PC-3 (cell line): ENCODE results near the gene YWHAH. TPM values are rescaled to one million over a fixed set of nuclear protein-coding genes. Genes with fewer than 3 reads are reported as not detected.

Source experiments
- ATAC-seq: fragments of 200-7000 bp; cut with Tn5 transposase; 2 replicates; pipeline ENCODE4 v1.9.1; 2020; ENCODE audit warnings: mild to moderate bottlenecking, moderate library complexity
- BruUV-seq: library from RNA; stranded (reverse); fragments of 400-500 nt; replicated peaks from 2 replicates; lab custom pipeline; 2021; lab: Mats Ljungman, UMichigan
- CTCF ChIA-PET: fragments of 300-600 bp; sonication (Branson Sonifier 250); formaldehyde crosslinking; loops from one replicate; lab custom pipeline; 2022; ENCODE audit warnings: antibody characterized with exemption; lab: Charles Lee
- POLR2A ChIA-PET: fragments of 300-600 bp; sonication (Branson Sonifier 250); formaldehyde crosslinking; loops from one replicate; lab custom pipeline; 2022; ENCODE audit warnings: antibody characterized with exemption; ENCODE audit not compliant: unreplicated experiment; lab: Charles Lee
- DNase-seq: peaks from one replicate; pipeline ENCODE4 v3.0.0-alpha.2; 2015
- H2AFZ ChIP-seq: fragments of 300-600 bp; sonication (generic); 2 replicates; pipeline ENCODE4 v1.6.0; 2016; ENCODE audit warnings: antibody characterized with exemption, low read length
- H3F3A ChIP-seq: fragments of 300-600 bp; sonication (generic); one replicate; pipeline ENCODE4 v1.6.0; 2017; ENCODE audit warnings: antibody characterized with exemption, low read length, control low read depth, mild to moderate bottlenecking; ENCODE audit not compliant: unreplicated experiment
- H3K27ac ChIP-seq: fragments of 300-600 bp; sonication (generic); 2 replicates; pipeline ENCODE4 v1.5.1; 2016; ENCODE audit warnings: mild to moderate bottlenecking, low read length
- H3K27me3 ChIP-seq: fragments of 300-600 bp; sonication (generic); 2 replicates; pipeline ENCODE4 v1.6.1; 2016; ENCODE audit warnings: low read length, mixed read lengths
- H3K36me3 ChIP-seq: fragments of 300-600 bp; sonication (generic); 2 replicates; pipeline ENCODE4 v1.6.1; 2016; ENCODE audit warnings: low read depth, mixed run types, low read length, mixed read lengths
- H3K4me1 ChIP-seq: fragments of 300-600 bp; sonication (generic); 2 replicates; pipeline ENCODE4 v1.5.1; 2016; ENCODE audit warnings: low read length; ENCODE audit not compliant: insufficient read depth
- H3K4me2 ChIP-seq: fragments of 300-600 bp; sonication (generic); 2 replicates; pipeline ENCODE4 v1.6.0; 2016; ENCODE audit warnings: low read length
- H3K4me3 ChIP-seq: fragments of 300-600 bp; sonication (generic); 2 replicates; pipeline ENCODE4 v1.5.1; 2016; ENCODE audit warnings: mild to moderate bottlenecking, low read length, mixed read lengths
- H3K79me2 ChIP-seq: fragments of 300-600 bp; sonication (generic); 2 replicates; pipeline ENCODE4 v1.6.1; 2017; ENCODE audit warnings: low read length, mixed read lengths
- H3K9ac ChIP-seq: fragments of 300-600 bp; sonication (generic); 2 replicates; pipeline ENCODE4 v1.6.0; 2016; ENCODE audit warnings: mild to moderate bottlenecking, low read length
- H3K9me2 ChIP-seq: fragments of 300-600 bp; sonication (generic); replicated peaks from 2 replicates; pipeline ENCODE4 v1.6.1; 2016; ENCODE audit warnings: mixed run types, low read length, mixed read lengths
- H3K9me3 ChIP-seq: fragments of 300-600 bp; sonication (generic); 2 replicates; pipeline ENCODE4 v1.6.1; 2016; ENCODE audit warnings: low read length, mixed read lengths
- H4K20me1 ChIP-seq: fragments of 300-600 bp; sonication (generic); 2 replicates; pipeline ENCODE4 v1.6.1; 2016; ENCODE audit warnings: low read length, mixed read lengths
- EZH2 ChIP-seq: fragments of 300-600 bp; sonication (generic); IDR thresholded peaks from one replicate; pipeline ENCODE4 v1.6.1; 2017; ENCODE audit warnings: antibody characterized with exemption, mild to moderate bottlenecking, low read length; ENCODE audit not compliant: unreplicated experiment
- EZH2phosphoT487 ChIP-seq: fragments of 300-600 bp; sonication (generic); IDR thresholded peaks from 2 replicates; pipeline ENCODE4 v1.6.1; 2018; ENCODE audit warnings: mild to moderate bottlenecking, antibody characterized with exemption, low read length, borderline replicate concordance
- intact Hi-C: fragments of 100-400 bp; cut with micrococcal nuclease; formaldehyde crosslinking; loops from 2 replicates; pipeline ENCODE4 v1.9.0; 2023
- total RNA-seq: library from RNA; depleted of rRNA; stranded (reverse); fragments of >200 nt; gene quantifications from 2 replicates; pipeline ENCODE4 v1.2.3, GENCODE V29; 2014
- TF ChIP-seq, protein P1 (sequence below): fragments of 300-600 bp; sonication (generic); conservative IDR thresholded peaks from 2 replicates; pipeline ENCODE4 v1.5.1; 2017; ENCODE audit warnings: antibody characterized with exemption, low read depth, mild to moderate bottlenecking, low read length

YWHAH gene
- total RNA-seq, 1 experiment from 2014 or later = 75.0 TPM

DNA sequence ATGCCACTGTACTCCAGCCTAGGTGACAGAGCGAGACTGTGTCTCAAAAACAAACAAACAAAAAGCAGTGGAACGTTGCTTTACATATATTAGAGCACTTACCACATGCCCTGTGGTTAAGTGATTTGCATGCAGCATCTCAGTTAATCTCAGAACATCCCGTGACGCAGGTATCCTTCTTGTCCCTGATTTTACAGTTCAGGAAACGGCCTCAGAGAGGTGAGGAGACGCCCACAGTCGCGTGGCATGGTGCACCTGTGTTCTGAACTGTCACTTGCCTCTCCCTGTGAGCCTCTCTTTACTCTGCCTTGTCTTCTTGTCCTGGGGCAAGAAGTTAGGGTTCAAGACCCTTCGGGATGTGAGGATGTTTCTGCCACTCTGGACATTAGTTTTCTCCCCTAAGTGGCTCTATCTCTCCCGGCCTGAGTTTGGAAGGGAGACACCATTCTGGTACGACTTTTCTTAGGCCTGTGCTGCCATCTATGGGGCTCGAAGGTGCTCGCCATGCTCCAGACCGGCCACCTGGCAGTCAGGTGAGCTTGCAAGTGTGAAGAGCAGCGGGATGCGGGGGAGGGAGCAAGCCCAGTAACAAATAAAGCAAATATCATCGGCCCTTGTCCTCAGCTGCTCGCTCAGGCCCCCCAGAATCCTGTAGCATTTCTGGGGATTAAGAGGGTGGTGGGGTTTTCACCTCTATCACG is 25.6 kb downstream of the YWHAH start:
- H3K36me3 ChIP-seq = no peaks in the 10 kb centered on the region
- peak overlapping the region; percentile 69 for H3K4me3 ChIP-seq
- intact Hi-C loops = loop anchor here (1.0 kb wide), 1 partner anchor 305 kb away; no protein-coding TSS in a partner anchor
- no peaks in the 10 kb centered on the region for H3K9me3 ChIP-seq
- H3K27ac ChIP-seq = no peak overlapping the region
- TF ChIP-seq EZH2 (no peak), EZH2phosphoT487 (no peak)
- TF ChIP-seq, protein P1, sequence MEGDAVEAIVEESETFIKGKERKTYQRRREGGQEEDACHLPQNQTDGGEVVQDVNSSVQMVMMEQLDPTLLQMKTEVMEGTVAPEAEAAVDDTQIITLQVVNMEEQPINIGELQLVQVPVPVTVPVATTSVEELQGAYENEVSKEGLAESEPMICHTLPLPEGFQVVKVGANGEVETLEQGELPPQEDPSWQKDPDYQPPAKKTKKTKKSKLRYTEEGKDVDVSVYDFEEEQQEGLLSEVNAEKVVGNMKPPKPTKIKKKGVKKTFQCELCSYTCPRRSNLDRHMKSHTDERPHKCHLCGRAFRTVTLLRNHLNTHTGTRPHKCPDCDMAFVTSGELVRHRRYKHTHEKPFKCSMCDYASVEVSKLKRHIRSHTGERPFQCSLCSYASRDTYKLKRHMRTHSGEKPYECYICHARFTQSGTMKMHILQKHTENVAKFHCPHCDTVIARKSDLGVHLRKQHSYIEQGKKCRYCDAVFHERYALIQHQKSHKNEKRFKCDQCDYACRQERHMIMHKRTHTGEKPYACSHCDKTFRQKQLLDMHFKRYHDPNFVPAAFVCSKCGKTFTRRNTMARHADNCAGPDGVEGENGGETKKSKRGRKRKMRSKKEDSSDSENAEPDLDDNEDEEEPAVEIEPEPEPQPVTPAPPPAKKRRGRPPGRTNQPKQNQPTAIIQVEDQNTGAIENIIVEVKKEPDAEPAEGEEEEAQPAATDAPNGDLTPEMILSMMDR = peak; percentile 69
- peak overlapping the region; percentile 96 for H3K4me2 ChIP-seq
- H4K20me1 ChIP-seq = no peaks in the 10 kb centered on the region
- ATAC-seq (peak; percentile 87), DNase-seq (peak; percentile 78)
- H3K27me3 ChIP-seq = no peaks in the 10 kb centered on the region
- H3F3A ChIP-seq = no peaks in the 10 kb centered on the region
- no peaks in the 10 kb centered on the region for H3K79me2 ChIP-seq
- no TSS peak for BruUV-seq
- no peaks in the 10 kb centered on the region for H3K9me2 ChIP-seq
- POLR2A ChIA-PET = interaction anchor here (0.6 kb wide), 3 partner anchors 9 to 173 kb away, joined by 8 to 12 read pairs (median 8); no protein-coding TSS in a partner anchor
- peak overlapping the region; percentile 97 for H2AFZ ChIP-seq
- H3K4me1 ChIP-seq = peaks cover 8% of the 10 kb centered on the region; the same call in 1 of the 2 replicates
- H3K9ac ChIP-seq = no peak overlapping the region
- CTCF ChIA-PET = interaction anchor here (0.5 to 1.4 kb wide), 20 partner anchors 17 to 340 kb away, joined by 3 to 14 read pairs (median 4); partner anchors contain the start of gene PISD

DNA sequence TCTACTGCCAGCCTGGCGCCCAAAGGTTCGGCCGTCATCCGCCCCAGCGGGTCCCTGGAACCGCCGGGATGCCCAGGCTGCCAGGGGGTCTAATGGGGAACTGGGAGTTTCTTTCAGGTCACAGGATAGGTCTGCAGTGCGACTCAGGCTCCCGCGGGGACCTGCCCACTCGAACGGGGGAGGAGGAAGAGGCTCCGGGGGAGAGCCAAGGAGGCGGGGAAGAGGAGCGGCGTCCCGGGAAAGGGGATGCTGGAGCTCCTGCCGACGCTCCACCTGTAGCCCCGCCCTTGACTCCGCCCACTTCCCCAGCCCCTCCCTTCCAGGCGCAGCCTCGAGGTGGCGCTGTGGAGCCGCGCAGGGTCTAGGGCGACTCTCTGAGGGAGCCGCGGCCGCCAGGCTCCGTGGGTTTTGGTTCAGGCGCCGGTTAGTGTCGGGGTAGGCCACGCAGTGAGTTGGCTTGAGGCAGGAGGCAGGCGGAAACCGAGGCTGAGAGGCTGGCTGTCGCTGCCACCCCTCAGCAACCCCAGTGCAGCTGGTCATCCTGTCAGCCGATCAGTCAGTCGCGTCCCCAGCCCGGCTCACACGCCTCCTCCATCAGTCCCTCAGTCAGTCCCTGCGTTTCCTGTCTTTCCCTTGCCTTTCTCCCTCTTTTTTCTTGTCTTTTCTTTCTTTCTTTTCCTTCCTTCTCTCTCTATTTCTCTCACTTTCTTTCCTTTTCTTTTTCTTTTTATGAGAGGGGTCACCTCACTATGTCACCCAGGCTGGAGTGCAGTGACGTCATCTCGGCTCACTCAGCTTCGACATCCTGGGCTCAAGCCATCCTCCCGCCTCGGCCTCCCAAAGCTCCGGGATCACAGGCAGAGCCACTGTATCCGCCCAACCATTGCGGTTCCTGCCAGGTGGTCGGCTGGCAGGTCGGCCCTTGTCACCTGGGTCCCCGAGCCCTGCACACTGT is 26.4 kb downstream of the YWHAH start:
- Histone ChIP-seq H2AFZ (peak overlapping the region; percentile 97), H3K9ac (peak overlapping the region; percentile 37; the same call in 1 of the 2 replicates), H3K4me2 (peak overlapping the region; percentile 96), H3K36me3 (no peaks in the 10 kb centered on the region), H3K4me1 (peaks cover 8% of the 10 kb centered on the region; the same call in 1 of the 2 replicates), H3K79me2 (no peaks in the 10 kb centered on the region), H3K27ac (no peak overlapping the region), H3K9me2 (no peaks in the 10 kb centered on the region), H3K4me3 (peak overlapping the region; percentile 69), H4K20me1 (no peaks in the 10 kb centered on the region), H3K27me3 (no peaks in the 10 kb centered on the region), H3F3A (no peaks in the 10 kb centered on the region), H3K9me3 (no peaks in the 10 kb centered on the region)
- peak; percentile 86 for DNase-seq
- intact Hi-C loops = loop anchor here (1.0 kb wide), 1 partner anchor 305 kb away; no protein-coding TSS in a partner anchor
- no TSS peak for BruUV-seq
- ChIA-PET CTCF (interaction anchor here (0.5 to 1.4 kb wide), 19 partner anchors 18 to 341 kb away, joined by 3 to 14 read pairs (median 5); partner anchors contain the start of gene PISD), POLR2A (interaction anchor here (0.6 kb wide), 3 partner anchors 10 to 174 kb away, joined by 8 to 12 read pairs (median 8); no protein-coding TSS in a partner anchor)
- ATAC-seq = peak; percentile 82
- TF ChIP-seq, protein P1 = peak; percentile 65
- no peak for TF ChIP-seq EZH2
